GM20000 (cell line): ENCODE data around the gene ZBTB42.
A peak's percentile ranks its signal among the peaks of the same experiment; 100 is the strongest.

ENCODE experiments used
- DNase-seq: peaks from one replicate; pipeline ENCODE4 v3.0.0; 2012; ENCODE audit warnings: low spot score
- TF ChIP-seq, protein P1 (sequence below): IDR thresholded peaks from 2 replicates; pipeline ENCODE4 v1.5.1; 2012; ENCODE audit warnings: mild to moderate bottlenecking, control low read depth; ENCODE audit errors: extremely low read depth, missing control alignments

The ZBTB42 gene

DNA sequence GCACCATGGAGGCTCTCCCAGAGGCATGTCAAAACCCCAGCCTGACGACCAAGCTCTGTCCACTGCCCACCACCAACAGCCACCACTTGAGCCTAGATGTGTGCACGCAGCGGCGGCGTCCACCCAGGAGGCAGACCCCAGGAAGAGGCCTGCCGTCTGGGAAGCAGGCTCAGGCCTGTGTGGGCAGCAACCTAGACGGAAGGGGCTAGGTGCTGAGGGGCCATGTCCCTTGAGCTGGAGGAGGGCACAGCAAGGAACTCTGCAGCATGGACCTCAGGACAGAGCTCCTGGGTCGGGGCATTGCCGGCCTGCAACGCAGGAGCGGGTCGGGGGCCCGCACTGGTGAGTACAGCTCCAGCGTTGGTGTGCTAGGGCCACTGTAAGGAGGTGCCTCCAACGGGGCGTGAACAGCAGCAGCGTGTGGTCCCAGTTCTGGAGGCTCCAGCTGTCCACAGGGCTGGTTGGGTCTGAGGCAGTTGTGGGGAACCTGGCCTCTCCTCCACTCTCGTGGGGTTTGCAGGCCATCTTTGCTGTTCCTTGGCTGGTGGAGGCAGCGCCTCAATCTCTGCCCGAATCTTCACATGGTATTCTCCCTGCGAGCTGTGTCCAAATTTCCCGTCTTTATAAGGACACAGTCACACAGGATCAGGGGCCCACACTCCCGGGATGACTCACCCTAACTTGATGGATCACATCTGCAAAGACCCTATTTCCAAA lies 20.5 kb downstream of the ZBTB42 start:
- TF ChIP-seq, protein P1, sequence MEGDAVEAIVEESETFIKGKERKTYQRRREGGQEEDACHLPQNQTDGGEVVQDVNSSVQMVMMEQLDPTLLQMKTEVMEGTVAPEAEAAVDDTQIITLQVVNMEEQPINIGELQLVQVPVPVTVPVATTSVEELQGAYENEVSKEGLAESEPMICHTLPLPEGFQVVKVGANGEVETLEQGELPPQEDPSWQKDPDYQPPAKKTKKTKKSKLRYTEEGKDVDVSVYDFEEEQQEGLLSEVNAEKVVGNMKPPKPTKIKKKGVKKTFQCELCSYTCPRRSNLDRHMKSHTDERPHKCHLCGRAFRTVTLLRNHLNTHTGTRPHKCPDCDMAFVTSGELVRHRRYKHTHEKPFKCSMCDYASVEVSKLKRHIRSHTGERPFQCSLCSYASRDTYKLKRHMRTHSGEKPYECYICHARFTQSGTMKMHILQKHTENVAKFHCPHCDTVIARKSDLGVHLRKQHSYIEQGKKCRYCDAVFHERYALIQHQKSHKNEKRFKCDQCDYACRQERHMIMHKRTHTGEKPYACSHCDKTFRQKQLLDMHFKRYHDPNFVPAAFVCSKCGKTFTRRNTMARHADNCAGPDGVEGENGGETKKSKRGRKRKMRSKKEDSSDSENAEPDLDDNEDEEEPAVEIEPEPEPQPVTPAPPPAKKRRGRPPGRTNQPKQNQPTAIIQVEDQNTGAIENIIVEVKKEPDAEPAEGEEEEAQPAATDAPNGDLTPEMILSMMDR = no peak
- no peak for DNase-seq

DNA sequence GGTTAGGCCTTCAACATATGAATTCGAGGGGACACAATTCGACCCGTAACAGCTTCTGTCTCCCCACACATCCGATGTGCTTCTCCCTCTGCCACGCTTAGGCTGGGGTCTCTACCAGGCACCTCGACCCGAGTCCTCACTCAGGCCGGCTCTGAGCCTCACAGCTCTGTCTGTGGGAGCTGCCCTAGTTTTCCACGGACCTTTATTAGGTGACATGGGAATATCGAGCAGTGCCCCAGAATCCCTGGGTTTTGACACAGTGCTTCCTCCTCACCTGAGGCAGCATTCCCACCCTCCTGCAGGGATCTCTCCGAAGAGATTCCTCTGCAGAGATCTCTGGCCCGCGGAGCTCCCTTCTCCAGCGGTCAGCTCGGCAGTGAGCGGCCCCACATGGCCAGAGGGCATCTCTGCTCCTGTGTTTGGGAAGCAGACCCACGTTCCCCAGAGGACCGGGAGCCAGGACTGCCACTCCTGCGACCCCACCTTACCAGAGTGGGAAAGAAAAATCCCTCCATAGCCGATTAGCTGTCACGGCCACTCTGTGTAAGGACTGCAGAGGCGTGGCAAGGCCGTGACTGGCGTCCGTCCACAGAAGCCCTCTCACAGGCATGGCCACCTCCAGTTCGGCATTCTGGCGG lies 21.2 kb downstream of the ZBTB42 start:
- DNase-seq = no peak

GRCh38 chr14:104822821-104823615 lies 22.1 kb downstream of the ZBTB42 start:
- DNase-seq = no peak
- TF ChIP-seq, protein P1 = no peak

More for the DNA sequence above, 21.2 kb downstream of the ZBTB42 start:
- TF ChIP-seq, protein P1 = no peak

DNA sequence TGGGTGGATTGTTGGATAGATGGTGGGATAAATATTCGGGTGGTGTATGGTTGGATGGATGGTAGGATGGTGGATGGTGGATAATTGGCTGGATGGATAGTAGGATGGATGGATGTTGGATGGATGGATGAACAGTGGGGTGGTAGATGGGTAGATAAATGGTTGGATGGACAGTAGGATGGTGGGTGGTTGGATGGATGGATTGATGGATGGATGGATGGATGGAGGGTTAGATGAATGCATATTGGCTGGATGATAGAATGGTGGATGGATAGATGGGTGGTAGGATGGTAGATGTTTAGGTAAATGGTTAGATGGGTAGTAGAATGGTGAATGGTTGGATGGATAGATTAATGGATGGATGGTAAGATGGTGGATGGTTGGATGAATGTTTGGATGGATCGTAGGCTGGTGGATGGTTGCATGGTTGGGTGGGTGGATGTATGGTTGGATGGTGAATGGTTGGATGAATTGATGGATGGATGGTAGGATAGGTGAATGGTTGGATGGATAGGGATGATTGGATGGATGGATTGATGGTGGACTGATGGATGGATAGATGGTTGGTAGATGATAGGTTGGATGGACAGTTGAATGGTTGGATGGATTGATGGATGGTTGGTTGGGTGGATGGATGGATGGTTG lies 23.6 kb downstream of the ZBTB42 start:
- TF ChIP-seq, protein P1 = no peak
- DNase-seq = no peak

DNA sequence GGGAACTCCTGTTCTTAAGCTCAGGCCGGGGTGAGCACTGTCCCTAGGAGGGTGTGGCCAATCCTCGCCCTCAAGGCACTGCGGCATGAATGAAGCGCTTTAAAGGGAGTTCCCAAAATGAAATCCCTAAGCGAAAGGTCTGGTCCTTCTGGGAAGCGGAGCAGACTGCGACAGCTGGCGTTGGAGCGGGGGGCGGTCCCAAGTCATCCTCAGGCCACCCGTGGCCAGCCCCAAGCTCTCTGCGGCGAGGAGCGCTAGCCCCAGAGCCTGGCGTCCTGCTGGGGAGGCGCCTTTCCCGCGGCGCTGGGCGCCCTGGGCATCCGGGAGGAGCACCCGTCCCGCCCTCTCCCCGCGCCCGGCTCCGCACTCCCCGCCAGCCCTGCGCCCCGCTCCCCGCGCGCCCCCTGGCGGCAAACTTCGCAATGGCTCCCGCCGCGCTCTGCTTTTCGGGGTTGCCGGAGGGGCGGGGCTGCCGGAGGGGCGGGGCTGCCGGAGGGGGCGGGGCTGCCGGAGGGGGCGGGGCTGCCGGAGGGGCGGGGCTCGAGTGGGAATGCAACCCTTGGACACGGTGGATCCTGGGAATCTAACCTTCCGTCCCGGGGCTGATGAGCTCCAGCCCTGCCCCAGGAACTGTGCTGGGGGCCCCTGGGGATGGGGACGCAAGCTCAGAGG lies 25.4 kb downstream of the ZBTB42 start:
- DNase-seq = peak; percentile 96
- TF ChIP-seq, protein P1 = peak; percentile 79

DNA sequence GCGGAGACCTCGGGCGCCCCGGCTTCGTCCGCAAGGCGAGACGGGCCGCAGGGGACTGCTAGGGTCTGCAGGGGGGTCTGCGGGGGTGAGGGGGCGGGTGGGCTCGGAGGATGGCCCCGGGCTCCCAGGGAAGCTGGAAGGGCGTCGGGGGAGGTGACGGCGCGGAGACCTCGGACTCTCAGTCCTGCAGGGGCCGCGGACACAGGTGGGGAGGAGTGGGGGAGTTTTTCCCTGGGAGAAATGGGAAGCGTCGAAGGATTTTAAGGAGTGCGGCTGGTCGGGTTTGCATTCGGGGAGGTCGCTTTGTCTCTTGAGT lies 25.9 kb downstream of the ZBTB42 start:
- no peak for DNase-seq
- TF ChIP-seq, protein P1 = no peak
